OCI-LY1 (cell line): ENCODE data around the gene SPA17.

ENCODE experiments used
- CTCF ChIP-seq: fragments of 200-600 bp; sonication (generic), shearing (Covaris generic); IDR thresholded peaks from 2 replicates; pipeline ENCODE4 v1.5.1; 2017; ENCODE audit warnings: mild to moderate bottlenecking, antibody characterized with exemption, low read length, moderate library complexity, mixed read lengths
- EZH2 ChIP-seq: fragments of 200-600 bp; sonication (generic), shearing (Covaris generic); IDR thresholded peaks from 2 replicates; pipeline ENCODE4 v1.8.0; 2017; ENCODE audit warnings: borderline replicate concordance, mixed run types, mild to moderate bottlenecking, antibody characterized with exemption, low read length, moderate library complexity, mixed read lengths

- no peak for TF ChIP-seq CTCF
- TF ChIP-seq EZH2, result no peak
Measured at GRCh38 chr11:124648610-124649009, 25.1 kb upstream of the SPA17 start.
